HG03103 (cell line): ENCODE data around the gene ANO8.
"Not testable (repeated sequence)": the region's sequence is repeated elsewhere in the genome, so short reads cannot be mapped to it uniquely, and the experiment has no call there.

ENCODE experiments used
- ATAC-seq: cut with Tn5 transposase; IDR thresholded peaks from one replicate; pipeline ENCODE4 v1.9.1; 2021; ENCODE audit warnings: low read depth; ENCODE audit not compliant: unreplicated experiment

The ANO8 gene

GRCh38 chr19:17312189-17313113, 22.2 kb downstream of the ANO8 start:
- no peak for ATAC-seq

- no peak for ATAC-seq
These were observed 23.0 kb downstream of the ANO8 start for GRCh38 chr19:17311455-17312188.

- ATAC-seq: no peak
These were observed 24.6 kb downstream of the ANO8 start for GRCh38 chr19:17309965-17310461.

GRCh38 chr19:17309198-17309964, 25.3 kb downstream of the ANO8 start, which contains the start of gene DDA1:
TSS of gene DDA1 (plus strand) at chr19:17309563. CDS start at chr19:17309655, 92 bp downstream.
- peak; percentile 52 for ATAC-seq

GRCh38 chr19:17307876-17308377, 26.7 kb downstream of the ANO8 start:
- no peak for ATAC-seq

GRCh38 chr19:17306285-17306714, 28.4 kb downstream of the ANO8 start:
- no peak for ATAC-seq

GRCh38 chr19:17305517-17306284, 29.0 kb downstream of the ANO8 start, which contains the start of gene MRPL34:
TSS of gene MRPL34 (plus strand) at chr19:17305872. CDS start at chr19:17305893, 21 bp downstream.
- peak; percentile 43 for ATAC-seq

GRCh38 chr19:17305216-17305516, 29.5 kb downstream of the ANO8 start:
- ATAC-seq: no peak

GRCh38 chr19:17304386-17305215, 30.1 kb downstream of the ANO8 start:
- ATAC-seq: no peak

GRCh38 chr19:17303940-17304267, 30.8 kb downstream of the ANO8 start:
- no peak for ATAC-seq

GRCh38 chr19:17303167-17303939, 31.3 kb downstream of the ANO8 start, which contains the start of gene ABHD8:
TSS of gene ABHD8 (minus strand) at chr19:17303425. CDS start at chr19:17301616, 1,809 bp downstream.
- peak; percentile 62 for ATAC-seq

- ATAC-seq: no peak
These were observed 32.1 kb downstream of the ANO8 start for GRCh38 chr19:17302391-17303166.

- ATAC-seq: no peak
These were observed 33.5 kb downstream of the ANO8 start for GRCh38 chr19:17300992-17301619.

GRCh38 chr19:17296976-17297375, 37.7 kb downstream of the ANO8 start:
- ATAC-seq: no peak

GRCh38 chr19:17296273-17296672, 38.4 kb downstream of the ANO8 start:
- no peak for ATAC-seq

GRCh38 chr19:17295551-17295950, 39.1 kb downstream of the ANO8 start:
- not testable (repeated sequence) for ATAC-seq
